ENCODE data around the gene MRPS16.

- TF ChIP-seq SMC3 (IDR thresholded peaks at IDR 0.05; ENCODE audit: low read depth, low read length) (no peak), JUND (IDR thresholded peaks at IDR 0.05) (peak; percentile 90), CTCF (IDR thresholded peaks at IDR 0.05) (no peak), GABPA (IDR thresholded peaks at IDR 0.05; ENCODE audit: low read depth) (no peak), POLR2AphosphoS5 (IDR thresholded peaks at IDR 0.05; ENCODE audit: low read depth, low read length) (peak; percentile 65; the same call in 1 of the 2 replicates), CHD2 (IDR thresholded peaks at IDR 0.05; ENCODE audit: low read length, partially characterized antibody) (no peak), REST (IDR thresholded peaks at IDR 0.05; ENCODE audit: low read depth, low read length) (no peak), RCOR1 (IDR thresholded peaks at IDR 0.05; ENCODE audit: low read length) (no peak), YY1 (IDR thresholded peaks at IDR 0.05; ENCODE audit: low read depth) (no peak), TAF1 (IDR thresholded peaks at IDR 0.05; ENCODE audit: borderline replicate concordance, low read depth, low read length) (peak; percentile 48; the same call in 1 of the 2 replicates), SIN3A (IDR thresholded peaks at IDR 0.05; ENCODE audit: borderline replicate concordance, low read depth, low read length) (0 out of 2 replicates have a peak, but pooled peaks have one; percentile 71), NFIC (IDR thresholded peaks at IDR 0.05; ENCODE audit: borderline replicate concordance) (peak; percentile 27; the same call in 1 of the 2 replicates), RAD21 (IDR thresholded peaks at IDR 0.05; ENCODE audit: low read length) (no peak), EZH2phosphoT487 (IDR thresholded peaks at IDR 0.05; ENCODE audit: borderline replicate concordance, low read depth) (no peak)
These were observed 9.8 kb upstream of the MRPS16 start for GRCh38 chr10:73262105-73262730.

Measured in SK-N-SH (cell line).